G401 (cell line): ENCODE data around the gene UBE2C. TPM values are rescaled to one million over a fixed set of nuclear protein-coding genes. Genes with fewer than 3 reads are reported as not detected.
"Not testable (repeated sequence)": the region's sequence is repeated elsewhere in the genome, so short reads cannot be mapped to it uniquely, and the experiment has no call there.

Source experiments
- DNase-seq: peaks from one replicate; pipeline ENCODE4 v3.0.0-alpha.2; 2015; ENCODE audit warnings: low spot score
- in situ Hi-C: cut with HindIII; loops from 2 replicates; pipeline ENCODE4 v1.10.0; 2016; ENCODE audit warnings: low sequenced_read_pairs, mixed read lengths
- total RNA-seq: library from RNA; depleted of rRNA; stranded (reverse); fragments of >200 nt; shearing (Covaris generic); gene quantifications from 2 replicates; pipeline ENCODE4 v1.2.3, GENCODE V29; 2014; rRNA removed

The UBE2C gene
- total RNA-seq = 75.4 and 83.0 TPM in 2 replicates

- DNase-seq = peak; percentile 99
- in situ Hi-C loops = no loop called here
Measured at GRCh38 chr20:45812157-45813005, at the start of gene UBE2C. TSS of gene UBE2C (plus strand) at chr20:45812644. CDS start at chr20:45812696, 52 bp downstream.

GRCh38 chr20:45764618-45765282, 47.7 kb upstream of the UBE2C start:
- DNase-seq = not testable (repeated sequence)
- in situ Hi-C loops = loop anchor here (25.0 kb wide), 1 partner anchor 452 kb away; the partner anchor contains the start of genes MATN4 and RBPJL

- DNase-seq = no peak
- in situ Hi-C loops = loop anchor here (25.0 kb wide), 1 partner anchor 453 kb away; the partner anchor contains the start of genes MATN4 and RBPJL
Measured at GRCh38 chr20:45765307-45765875, 47.1 kb upstream of the UBE2C start.

- DNase-seq = no peak
- in situ Hi-C loops = loop anchor here (25.0 kb wide), 1 partner anchor 454 kb away; the partner anchor contains the start of genes MATN4 and RBPJL
Measured at GRCh38 chr20:45765980-45766379, 46.5 kb upstream of the UBE2C start.

GRCh38 chr20:45768479-45768878, 44.0 kb upstream of the UBE2C start:
- no peak for DNase-seq
- in situ Hi-C loops = loop anchor here (25.0 kb wide), 1 partner anchor 456 kb away; the partner anchor contains the start of genes MATN4 and RBPJL

GRCh38 chr20:45771182-45771759, 41.2 kb upstream of the UBE2C start:
- in situ Hi-C loops = loop anchor here (25.0 kb wide), 1 partner anchor 459 kb away; the partner anchor contains the start of genes MATN4 and RBPJL
- peak; percentile 83 for DNase-seq

GRCh38 chr20:45772693-45773092, 39.8 kb upstream of the UBE2C start:
- no peak for DNase-seq
- in situ Hi-C loops = loop anchor here (25.0 kb wide), 1 partner anchor 460 kb away; the partner anchor contains the start of genes MATN4 and RBPJL

GRCh38 chr20:45774945-45775344, 37.5 kb upstream of the UBE2C start:
- no peak for DNase-seq
- in situ Hi-C loops = loop anchor here (25.0 kb wide), 1 partner anchor 463 kb away; the partner anchor contains the start of genes MATN4 and RBPJL

GRCh38 chr20:45775411-45775810, 37.0 kb upstream of the UBE2C start:
- in situ Hi-C loops = no loop called here
- no peak for DNase-seq

- in situ Hi-C loops = no loop called here
- DNase-seq = no peak
Measured at GRCh38 chr20:45776931-45777330, 35.5 kb upstream of the UBE2C start.

GRCh38 chr20:45779011-45779915, 33.2 kb upstream of the UBE2C start:
- in situ Hi-C loops = no loop called here
- no peak for DNase-seq

GRCh38 chr20:45780159-45780558, 32.3 kb upstream of the UBE2C start:
- DNase-seq = no peak
- in situ Hi-C loops = no loop called here

GRCh38 chr20:45781391-45781931, 31.0 kb upstream of the UBE2C start:
- in situ Hi-C loops = no loop called here
- DNase-seq = no peak

GRCh38 chr20:45782890-45783289, 29.6 kb upstream of the UBE2C start:
- in situ Hi-C loops = no loop called here
- DNase-seq = no peak

- in situ Hi-C loops = no loop called here
- DNase-seq = peak; percentile 5
Measured at GRCh38 chr20:45783656-45784294, 28.7 kb upstream of the UBE2C start.

GRCh38 chr20:45788351-45788750, 24.1 kb upstream of the UBE2C start:
- in situ Hi-C loops = no loop called here
- DNase-seq = no peak

- in situ Hi-C loops = no loop called here
- DNase-seq = no peak
Measured at GRCh38 chr20:45792317-45793118, 19.9 kb upstream of the UBE2C start.
